ENCODE measurements around the gene TMEM150B. TPM values are rescaled to one million over a fixed set of nuclear protein-coding genes. Genes with fewer than 3 reads are reported as not detected.

TMEM150B gene
- total RNA-seq, 4 donors from 2014 or later: 2.6 TPM; not detected in 3

GRCh38 chr19:55310498-55310897, 14.6 kb downstream of the TMEM150B start:
- Histone ChIP-seq H3K27me3 (no peaks in the 10 kb centered on the region), H3K9me3 (no peaks in the 10 kb centered on the region), H3K4me3 (no peak overlapping the region), H3K27ac (no peak overlapping the region), H3K4me1 (no peaks in the 10 kb centered on the region), H3K36me3 (no peaks in the 10 kb centered on the region)
- TF ChIP-seq POLR2A (IDR thresholded peaks at IDR 0.05): no peak
- TF ChIP-seq CTCF (IDR thresholded peaks at IDR 0.05): no peak
- DNase-seq: no peak
- intact Hi-C loops (cut with DNase I; ENCODE audit: low total_unique reads): no loop called here

GRCh38 chr19:55309448-55309847, 15.7 kb downstream of the TMEM150B start:
- DNase-seq: no peak
- Histone ChIP-seq H3K27me3 (no peaks in the 10 kb centered on the region), H3K9me3 (no peaks in the 10 kb centered on the region), H3K36me3 (no peaks in the 10 kb centered on the region), H3K4me1 (no peaks in the 10 kb centered on the region), H3K27ac (no peak overlapping the region), H3K4me3 (no peak overlapping the region)
- intact Hi-C loops (cut with DNase I; ENCODE audit: low total_unique reads): no loop called here
- no peak for TF ChIP-seq POLR2A (IDR thresholded peaks at IDR 0.05)

GRCh38 chr19:55308281-55308680, 16.9 kb downstream of the TMEM150B start:
- TF ChIP-seq CTCF (IDR thresholded peaks at IDR 0.05) (no peak), POLR2A (IDR thresholded peaks at IDR 0.05) (no peak)
- no peaks in the 10 kb centered on the region for H3K36me3 ChIP-seq
- no peak for DNase-seq
- H3K9me3 ChIP-seq: no peaks in the 10 kb centered on the region
- no peak overlapping the region for H3K4me3 ChIP-seq
- no peaks in the 10 kb centered on the region for H3K27me3 ChIP-seq
- no peaks in the 10 kb centered on the region for H3K4me1 ChIP-seq
- intact Hi-C loops (cut with DNase I; ENCODE audit: low total_unique reads): no loop called here
- H3K27ac ChIP-seq: no peak overlapping the region

GRCh38 chr19:55306712-55307111, 18.4 kb downstream of the TMEM150B start:
- peaks cover 0 to under 1% of the 10 kb centered on the region in 2 donors for H3K4me1 ChIP-seq
- no peaks in the 10 kb centered on the region for H3K36me3 ChIP-seq
- H3K27me3 ChIP-seq: no peaks in the 10 kb centered on the region
- no peaks in the 10 kb centered on the region for H3K9me3 ChIP-seq
- no peak for TF ChIP-seq POLR2A (IDR thresholded peaks at IDR 0.05)
- no peak overlapping the region for H3K4me3 ChIP-seq
- DNase-seq: no peak
- H3K27ac ChIP-seq: no peak overlapping the region
- intact Hi-C loops (cut with DNase I; ENCODE audit: low total_unique reads): no loop called here

- Histone ChIP-seq H3K9me3 (no peaks in the 10 kb centered on the region), H3K27ac (no peak overlapping the region), H3K4me3 (no peak overlapping the region), H3K4me1 (peaks cover 0 to 5% of the 10 kb centered on the region in 2 donors), H3K36me3 (no peaks in the 10 kb centered on the region), H3K27me3 (no peaks in the 10 kb centered on the region)
- TF ChIP-seq POLR2A (IDR thresholded peaks at IDR 0.05) (no peak), CTCF (IDR thresholded peaks at IDR 0.05) (no peak)
- no peak for DNase-seq
- intact Hi-C loops (cut with DNase I; ENCODE audit: low total_unique reads): no loop called here
These were observed 19.1 kb downstream of the TMEM150B start for GRCh38 chr19:55305983-55306562.

- H3K4me3 ChIP-seq: no peak overlapping the region
- H3K9me3 ChIP-seq: no peaks in the 10 kb centered on the region
- intact Hi-C loops (cut with DNase I; ENCODE audit: low total_unique reads): no loop called here
- H3K36me3 ChIP-seq: no peaks in the 10 kb centered on the region
- no peaks in the 10 kb centered on the region for H3K27me3 ChIP-seq
- no peak overlapping the region for H3K27ac ChIP-seq
- TF ChIP-seq POLR2A (IDR thresholded peaks at IDR 0.05): no peak
- peak in 1 of 4 experiments; percentile 6 for TF ChIP-seq CTCF (IDR thresholded peaks at IDR 0.05)
- DNase-seq: peak; percentile 31 to 46
- peaks cover 0 to 5% of the 10 kb centered on the region in 2 donors for H3K4me1 ChIP-seq
These were observed 19.6 kb downstream of the TMEM150B start for GRCh38 chr19:55305491-55305890.

Measured in uterus (tissue), 4 donors.